Activated naive CD4-positive, alpha-beta T cell (primary cell): ENCODE measurements around the gene TMEM248.
A peak's percentile ranks its signal among the peaks of the same experiment; 100 is the strongest.
"Not testable (repeated sequence)": the region's sequence is repeated elsewhere in the genome, so short reads cannot be mapped to it uniquely, and the experiment has no call there.

Experiments
- DNase-seq, 4 experiments: peaks; one replicate each; lab custom pipeline; 2025; lab: John Stamatoyannopoulos, UW

The TMEM248 gene

GRCh38 chr7:66908598-66908997 is 12.4 kb upstream of the TMEM248 start:
- DNase-seq, result not testable (repeated sequence)

- no peak for DNase-seq
Measured at GRCh38 chr7:66910789-66911188, 10.2 kb upstream of the TMEM248 start.

- not testable (repeated sequence) for DNase-seq
Measured at GRCh38 chr7:66911191-66911590, 9.8 kb upstream of the TMEM248 start.

GRCh38 chr7:66912195-66912594 is 8.8 kb upstream of the TMEM248 start:
- DNase-seq, result no peak

GRCh38 chr7:66913118-66914037 is 7.6 kb upstream of the TMEM248 start:
- DNase-seq, result no peak

- not testable (repeated sequence) for DNase-seq
Measured at GRCh38 chr7:66917904-66918303, 3.1 kb upstream of the TMEM248 start.

GRCh38 chr7:66919304-66919703 is 1.7 kb upstream of the TMEM248 start:
- DNase-seq, result no peak

GRCh38 chr7:66919704-66920103 is 1.3 kb upstream of the TMEM248 start:
- DNase-seq, result no peak

GRCh38 chr7:66920256-66920655 is 769 bp upstream of the TMEM248 start:
- no peak for DNase-seq

- DNase-seq, result no peak
Measured at GRCh38 chr7:66921396-66921917, 432 bp downstream of the TMEM248 start.

GRCh38 chr7:66921918-66922486 is 977 bp downstream of the TMEM248 start:
- peak in 2 of 4 experiments; percentile 5 to 7 for DNase-seq

- no peak for DNase-seq
Measured at GRCh38 chr7:66925255-66925654, 4.2 kb downstream of the TMEM248 start.

- no peak for DNase-seq
Measured at GRCh38 chr7:66927348-66927948, 6.4 kb downstream of the TMEM248 start.

GRCh38 chr7:66928388-66928787 is 7.4 kb downstream of the TMEM248 start:
- DNase-seq, result no peak

GRCh38 chr7:66929165-66929564 is 8.1 kb downstream of the TMEM248 start:
- no peak for DNase-seq

GRCh38 chr7:66929935-66930334 is 8.9 kb downstream of the TMEM248 start:
- DNase-seq, result no peak

GRCh38 chr7:66930341-66930740 is 9.3 kb downstream of the TMEM248 start:
- DNase-seq, result no peak

- no peak for DNase-seq
Measured at GRCh38 chr7:66933469-66933868, 12.4 kb downstream of the TMEM248 start.

- DNase-seq, result no peak
Measured at GRCh38 chr7:66937940-66938339, 16.9 kb downstream of the TMEM248 start.

GRCh38 chr7:66939325-66939724 is 18.3 kb downstream of the TMEM248 start:
- DNase-seq, result no peak

GRCh38 chr7:66946545-66946944 is 25.5 kb downstream of the TMEM248 start:
- DNase-seq, result no peak

GRCh38 chr7:66948480-66949109 is 27.6 kb downstream of the TMEM248 start:
- DNase-seq, result no peak
